Measurements from ENCODE around the gene MARS2. TPM values are rescaled to one million over a fixed set of nuclear protein-coding genes. Genes with fewer than 3 reads are reported as not detected.
A peak's percentile ranks its signal among the peaks of the same experiment; 100 is the strongest.
"Not testable (repeated sequence)": the region's sequence is repeated elsewhere in the genome, so short reads cannot be mapped to it uniquely, and the experiment has no call there.

Gene MARS2
- total RNA-seq, 1 donor from 2014 or later = 9.4 TPM

- peak; percentile 7 for DNase-seq
Observed at GRCh38 chr2:197706839-197707207, 1.7 kb downstream of the MARS2 start.

- DNase-seq = peak; percentile 75
Observed at GRCh38 chr2:197707316-197708213, 2.4 kb downstream of the MARS2 start.

GRCh38 chr2:197708331-197708730, 3.2 kb downstream of the MARS2 start:
- DNase-seq = peak; percentile 21

GRCh38 chr2:197709140-197709539, 4.0 kb downstream of the MARS2 start:
- not testable (repeated sequence) for DNase-seq

- no peak for DNase-seq
Observed at GRCh38 chr2:197710424-197711042, 5.4 kb downstream of the MARS2 start.

- no peak for DNase-seq
Observed at GRCh38 chr2:197711578-197711977, 6.4 kb downstream of the MARS2 start.

GRCh38 chr2:197713271-197713670, 8.1 kb downstream of the MARS2 start:
- no peak for DNase-seq

- no peak for DNase-seq
Observed at GRCh38 chr2:197717863-197718262, 12.7 kb downstream of the MARS2 start.

GRCh38 chr2:197727011-197727410, 21.8 kb downstream of the MARS2 start:
- DNase-seq = no peak

GRCh38 chr2:197728555-197729544, 23.7 kb downstream of the MARS2 start:
- DNase-seq = not testable (repeated sequence)

- DNase-seq = no peak
Observed at GRCh38 chr2:197740200-197740599, 35.0 kb downstream of the MARS2 start.

Other genes with a start within 250 kb of the MARS2 start
- 155 and 307 TPM in 2 replicates for gene HSPD1, start 205.5 kb upstream of the MARS2 start, total RNA-seq
- 86.8 and 115 TPM in 2 replicates for gene HSPE1, start 205.0 kb upstream of the MARS2 start, total RNA-seq
- 32.3 and 39.5 TPM in 2 replicates for gene MOB4, start 189.3 kb upstream of the MARS2 start, total RNA-seq
- gene RFTN2, start 29.8 kb upstream of the MARS2 start, total RNA-seq = 14.4 and 22.0 TPM in 2 replicates
- gene BOLL, start 80.0 kb downstream of the MARS2 start, total RNA-seq = not detected in 2 replicates
- 0.51 and 0.68 TPM in 2 replicates for gene PLCL1, start 99.2 kb downstream of the MARS2 start, total RNA-seq